ENCODE measurements around the gene VDAC2. TPM values are rescaled to one million over a fixed set of nuclear protein-coding genes. Genes with fewer than 3 reads are reported as not detected.
A peak's percentile ranks its signal among the peaks of the same experiment; 100 is the strongest.

Gene VDAC2
- total RNA-seq, 2 donors from 2014 or later = 160 to 187 TPM

- Mint-ChIP-seq H3K9me3 (no peaks in the 10 kb centered on the region), H3K36me3 (no peaks in the 10 kb centered on the region), H3K27ac (no peak overlapping the region), H3K27me3 (peaks cover 0 to 6% of the 10 kb centered on the region in 2 donors), H3K4me3 (no peak overlapping the region), H3K4me1 (ENCODE audit: low read depth in 2 of 2) (no peaks in the 10 kb centered on the region)
- DNase-seq (ENCODE audit: low spot score) (no peak), ATAC-seq (no peak)
Observed at GRCh38 chr10:75265856-75266255, 55.3 kb downstream of the VDAC2 start.

DNA sequence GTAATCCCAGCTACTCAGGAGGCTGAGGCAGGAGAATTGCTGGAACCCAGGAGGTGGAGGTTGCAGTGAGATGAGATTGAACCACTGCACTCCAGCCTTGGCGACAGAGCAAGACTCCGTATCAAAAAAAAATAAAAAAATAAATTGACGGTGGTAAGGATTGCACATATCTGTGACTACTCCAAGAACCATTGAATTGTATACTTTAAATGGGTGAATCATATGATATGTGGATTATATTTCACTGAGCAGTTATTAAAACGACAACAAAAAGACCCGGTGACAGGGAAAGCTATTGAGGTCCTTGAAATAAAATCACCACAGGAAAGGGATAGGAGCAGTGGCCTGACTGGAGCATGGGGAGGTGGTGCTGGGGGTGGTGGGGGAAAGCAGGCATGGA, 56.3 kb downstream of the VDAC2 start:
- H3K4me3 Mint-ChIP-seq = no peak overlapping the region
- no peak for ATAC-seq

DNA sequence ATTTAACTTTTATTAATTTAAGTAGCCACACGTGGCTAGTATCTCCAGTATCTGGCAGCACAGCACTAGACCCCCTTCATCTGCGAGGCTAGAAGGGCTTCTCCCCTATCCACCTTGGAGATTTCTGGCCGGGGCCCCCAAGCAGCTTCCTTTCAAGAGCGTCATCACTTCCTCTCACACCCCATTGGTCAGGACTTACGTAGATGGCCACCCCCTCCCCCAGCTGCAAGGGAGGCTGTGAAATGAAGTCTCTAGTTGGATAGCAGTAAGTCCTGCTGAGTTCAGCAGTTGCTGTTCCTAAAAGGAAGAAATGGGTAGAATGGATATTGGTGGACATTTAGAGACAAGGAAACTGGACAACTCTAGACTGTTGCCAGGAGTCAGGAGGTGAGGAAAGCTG, 59.0 kb downstream of the VDAC2 start:
- Mint-ChIP-seq H3K27me3 (peaks cover 0 to 8% of the 10 kb centered on the region in 2 donors), H3K9me3 (no peaks in the 10 kb centered on the region), H3K36me3 (no peaks in the 10 kb centered on the region), H3K4me1 (ENCODE audit: low read depth in 2 of 2) (no peaks in the 10 kb centered on the region), H3K4me3 (no peak overlapping the region), H3K27ac (no peak overlapping the region)
- ATAC-seq (no peak), DNase-seq (ENCODE audit: low spot score) (no peak)

More for the DNA sequence above, 56.3 kb downstream of the VDAC2 start:
- no peaks in the 10 kb centered on the region for H3K36me3 Mint-ChIP-seq
- H3K27me3 Mint-ChIP-seq = peaks cover 0 to 6% of the 10 kb centered on the region in 2 donors
- H3K9me3 Mint-ChIP-seq = no peaks in the 10 kb centered on the region
- DNase-seq (ENCODE audit: low spot score) = no peak
- H3K27ac Mint-ChIP-seq = no peak overlapping the region
- no peaks in the 10 kb centered on the region for H3K4me1 Mint-ChIP-seq (ENCODE audit: low read depth in 2 of 2)

GRCh38 chr10:75272094-75272493, 61.5 kb downstream of the VDAC2 start:
- no peak for ATAC-seq
- no peak for DNase-seq (ENCODE audit: low spot score)
- Mint-ChIP-seq H3K27ac (no peak overlapping the region), H3K9me3 (no peaks in the 10 kb centered on the region), H3K4me3 (no peak overlapping the region), H3K36me3 (no peaks in the 10 kb centered on the region), H3K27me3 (peaks cover 6% of the 10 kb centered on the region in 2 donors), H3K4me1 (ENCODE audit: low read depth in 2 of 2) (no peaks in the 10 kb centered on the region)

DNA sequence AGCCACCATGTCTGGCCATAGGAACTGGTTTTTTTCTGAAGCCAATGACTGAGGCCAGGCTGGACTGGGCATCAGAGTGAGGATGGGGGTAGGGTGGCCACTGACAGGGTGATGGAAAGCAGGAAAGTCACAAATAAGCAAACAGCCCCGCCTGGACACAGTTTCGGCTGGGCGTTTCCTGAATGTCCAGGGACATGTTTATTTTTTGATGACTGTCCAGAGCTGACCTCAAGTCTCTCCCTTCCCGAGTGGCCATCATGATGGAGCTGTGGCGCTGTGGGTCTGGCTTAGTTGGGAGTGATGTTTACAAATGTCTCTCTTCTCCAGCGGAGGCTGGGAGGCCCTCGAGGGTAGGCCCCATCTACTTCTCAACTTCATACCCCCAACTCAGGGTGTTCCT, 62.3 kb downstream of the VDAC2 start:
- Mint-ChIP-seq H3K4me1 (ENCODE audit: low read depth in 2 of 2) (no peaks in the 10 kb centered on the region), H3K27me3 (peaks cover 6% of the 10 kb centered on the region in 2 donors), H3K4me3 (no peak overlapping the region), H3K36me3 (no peaks in the 10 kb centered on the region), H3K9me3 (no peaks in the 10 kb centered on the region), H3K27ac (no peak overlapping the region)
- DNase-seq (ENCODE audit: low spot score) (no peak), ATAC-seq (no peak)

- Mint-ChIP-seq H3K36me3 (no peaks in the 10 kb centered on the region), H3K4me1 (ENCODE audit: low read depth in 2 of 2) (no peaks in the 10 kb centered on the region), H3K27ac (no peak overlapping the region), H3K9me3 (no peaks in the 10 kb centered on the region), H3K4me3 (no peak overlapping the region), H3K27me3 (peaks cover 15 to 17% of the 10 kb centered on the region in 2 donors)
- peak in 1 of 2 donors; percentile 20 for ATAC-seq
- DNase-seq (ENCODE audit: low spot score) = no peak
Observed at GRCh38 chr10:75276069-75276872, 65.7 kb downstream of the VDAC2 start.

DNA sequence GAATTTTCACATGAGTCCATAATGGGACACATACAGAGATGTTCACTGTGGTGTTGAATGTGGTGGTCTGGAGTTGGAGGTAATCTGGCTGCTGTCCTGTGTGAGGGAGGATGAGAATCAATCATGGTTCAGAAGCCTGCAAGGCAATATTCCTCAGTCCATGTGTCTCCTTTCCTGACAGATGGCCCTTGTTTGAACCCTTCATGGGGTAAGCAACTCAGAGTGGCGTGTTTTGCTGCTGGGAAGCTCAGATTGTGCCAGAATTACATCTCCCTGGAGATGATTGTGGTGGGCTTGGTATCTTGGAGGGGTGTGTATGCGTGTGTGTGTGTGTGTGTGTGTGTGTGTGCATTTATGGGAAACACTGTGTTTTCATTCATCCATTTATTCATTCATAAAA, 69.6 kb downstream of the VDAC2 start:
- DNase-seq (ENCODE audit: low spot score) = no peak
- H3K9me3 Mint-ChIP-seq = no peaks in the 10 kb centered on the region
- H3K4me3 Mint-ChIP-seq = no peak overlapping the region
- ATAC-seq = no peak
- H3K4me1 Mint-ChIP-seq (ENCODE audit: low read depth in 2 of 2) = peaks cover 0 to 2% of the 10 kb centered on the region in 2 donors
- no peak overlapping the region for H3K27ac Mint-ChIP-seq
- H3K27me3 Mint-ChIP-seq = peaks cover 28 to 37% of the 10 kb centered on the region in 2 donors
- no peaks in the 10 kb centered on the region for H3K36me3 Mint-ChIP-seq

Other genes with a start within 250 kb of the VDAC2 start
- 10 to 100 TPM; 20.9 to 23.5 TPM for gene SAMD8, start 99.1 kb upstream of the VDAC2 start, total RNA-seq
- 10 to 100 TPM; 22.3 to 58.9 TPM for gene COMTD1, start 25.2 kb downstream of the VDAC2 start, total RNA-seq
- gene ZNF503, start 191.0 kb downstream of the VDAC2 start, total RNA-seq = under 1 TPM; 0.11 to 0.21 TPM
- 1 to 10 TPM in 1 of 2 donors, under 1 TPM in 1; 0.92 to 1.8 TPM for gene LRMDA, start 220.8 kb downstream of the VDAC2 start, total RNA-seq

Measured in natural killer cell treated with Interleukin-12 subunit alpha and Interleukin-12 subunit beta and Interleukin-15 and Interleukin-18, amount 100 ng/mL, for 72 hours (primary cell).